ENCODE data around the gene HHAT.

The HHAT gene

DNA sequence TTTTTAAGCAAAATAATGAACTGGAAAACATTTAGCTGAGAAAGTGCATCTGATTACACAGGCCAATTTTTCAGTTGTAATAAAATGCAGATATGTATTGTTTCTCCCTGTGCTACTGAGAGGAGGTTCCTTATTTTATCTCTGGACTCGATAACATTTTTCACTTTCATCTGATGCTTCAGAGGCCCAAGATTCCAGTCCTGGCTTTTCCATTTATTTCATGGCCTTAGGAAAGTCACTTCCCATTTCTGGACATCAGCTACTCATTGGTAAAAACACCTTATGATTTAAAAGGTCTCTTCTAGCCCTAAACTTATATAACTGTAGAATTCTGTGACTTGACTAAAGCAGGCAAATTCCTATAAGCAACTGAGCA lies 203.5 kb downstream of the HHAT start:
- DNase-seq (ENCODE audit: low read depth in 2 of 3, low spot score in 2 of 3), result no peak

DNA sequence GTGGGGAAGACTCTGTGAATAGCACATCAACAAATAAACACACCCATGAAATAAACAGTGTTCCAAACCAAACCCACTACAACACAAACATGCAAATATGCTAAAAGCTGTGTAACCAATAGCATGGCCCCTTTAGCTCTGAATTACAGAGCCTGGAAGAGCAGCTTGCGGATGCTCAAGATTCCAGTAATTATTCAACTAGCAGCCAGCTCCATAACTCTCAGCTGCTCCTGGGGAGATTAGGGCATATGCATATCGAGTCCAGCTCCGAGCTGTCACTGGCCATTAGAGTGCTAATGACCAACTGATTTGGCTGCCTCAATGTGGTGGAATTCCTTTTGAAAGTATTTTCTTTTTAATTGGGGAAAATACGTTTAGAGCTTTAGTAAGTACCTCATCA lies 207.1 kb downstream of the HHAT start:
- DNase-seq (ENCODE audit: low read depth in 2 of 3, low spot score in 2 of 3), result no peak

DNA sequence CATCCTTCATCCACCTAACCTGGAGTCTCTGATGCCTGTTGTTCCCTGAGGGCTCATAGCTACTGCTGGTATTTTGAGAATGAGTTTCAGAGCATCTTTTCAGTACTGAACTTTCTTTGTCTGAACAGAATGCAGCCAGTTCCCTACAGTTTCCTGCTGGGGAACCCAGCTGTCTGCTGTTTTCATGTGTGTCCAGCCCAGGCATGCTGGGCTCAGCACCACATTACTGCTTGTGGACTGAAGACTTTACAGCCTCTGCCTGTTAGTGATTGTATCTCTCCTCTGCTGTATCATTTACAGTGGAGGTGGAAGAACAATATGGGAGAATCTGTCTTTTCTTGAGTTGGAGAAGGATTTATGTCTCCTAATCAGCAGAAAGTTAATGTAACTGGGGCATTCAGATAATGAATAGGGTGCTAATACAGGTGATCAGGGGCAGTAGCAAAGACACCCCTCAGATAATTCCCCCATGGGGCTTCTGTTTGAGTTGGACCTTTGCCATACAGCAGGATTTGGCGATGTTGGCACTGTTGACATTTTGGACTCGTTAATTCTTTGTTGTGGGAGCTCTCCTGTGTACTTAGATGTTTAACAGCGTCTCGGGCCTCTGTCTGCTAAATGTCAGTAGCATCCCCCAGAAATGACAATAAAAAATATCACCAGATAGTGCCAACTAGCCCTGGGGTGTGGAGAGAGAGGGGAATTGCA lies 207.7 kb downstream of the HHAT start:
- DNase-seq (ENCODE audit: low read depth in 2 of 3, low spot score in 2 of 3), result no peak

DNA sequence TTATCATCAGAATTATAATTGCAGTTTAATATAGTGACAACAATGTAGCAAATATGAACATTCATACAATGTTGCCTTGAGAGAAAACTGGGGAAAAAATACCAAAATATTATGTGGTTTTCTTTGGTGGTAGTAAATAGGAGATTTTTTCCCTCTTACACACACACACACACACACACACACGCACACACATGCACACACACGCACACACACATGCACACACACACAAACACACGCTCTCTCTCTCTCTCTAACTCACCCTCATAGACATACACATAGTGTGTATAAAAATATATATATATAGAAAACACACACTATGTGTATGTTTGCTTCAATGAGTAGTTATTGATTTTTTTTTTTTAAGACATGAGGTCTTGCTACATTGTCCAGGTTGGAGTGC lies 211.6 kb downstream of the HHAT start:
- no peak for DNase-seq (ENCODE audit: low read depth in 2 of 3, low spot score in 2 of 3)

DNA sequence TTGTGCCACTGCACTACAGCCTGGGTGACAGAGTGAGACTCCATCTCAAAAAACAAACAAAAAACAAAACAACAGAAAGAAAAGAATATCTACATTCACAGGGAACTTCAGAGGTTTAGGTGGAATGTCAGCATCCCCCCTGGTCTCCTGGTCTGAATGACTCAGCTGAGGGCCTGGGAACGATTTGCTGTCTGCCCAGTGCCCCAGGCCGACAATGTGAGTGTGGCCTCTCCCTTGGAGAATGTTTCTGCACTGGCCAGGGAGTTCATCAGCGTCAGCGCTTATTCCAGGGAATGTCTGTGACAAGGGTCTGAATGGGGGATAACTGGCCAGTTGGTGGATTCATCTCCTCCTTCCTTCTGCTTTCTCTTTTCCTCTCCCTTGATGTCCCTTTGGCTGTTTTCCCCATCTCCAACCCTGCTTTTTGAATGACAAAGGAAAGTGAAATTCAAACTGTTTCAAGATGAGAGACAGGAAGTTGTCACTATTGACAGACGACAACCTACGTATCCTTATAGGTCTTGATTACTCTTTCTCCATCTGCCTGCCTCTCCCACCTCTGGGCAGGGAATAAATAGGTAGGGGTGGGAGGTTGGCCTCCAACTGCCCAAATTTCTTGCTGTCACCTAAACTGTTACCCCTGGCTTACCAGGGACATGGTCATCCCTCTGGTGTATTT lies 213.1 kb downstream of the HHAT start:
- DNase-seq (ENCODE audit: low read depth in 2 of 3, low spot score in 2 of 3), result no peak

DNA sequence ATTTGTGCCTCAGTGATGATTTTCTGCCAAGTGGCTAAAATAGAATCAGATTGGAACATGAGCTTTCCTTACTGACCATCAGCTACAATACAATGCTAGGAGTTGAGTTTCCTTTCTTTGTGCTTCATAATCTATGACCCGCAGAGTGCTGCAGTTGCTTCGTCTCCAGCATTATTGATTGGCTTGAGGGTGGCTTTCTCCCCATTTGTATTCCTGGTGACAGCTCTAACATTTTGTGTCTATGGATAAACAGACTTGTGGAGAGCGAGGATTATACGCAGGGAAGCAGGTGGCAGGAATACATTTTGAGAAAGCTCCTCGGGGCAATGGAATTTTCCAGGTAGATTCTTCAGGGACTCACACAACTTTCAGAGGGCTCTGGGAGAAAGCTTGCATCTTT lies 223.2 kb downstream of the HHAT start:
- DNase-seq (ENCODE audit: low read depth in 2 of 3, low spot score in 2 of 3), result no peak

DNA sequence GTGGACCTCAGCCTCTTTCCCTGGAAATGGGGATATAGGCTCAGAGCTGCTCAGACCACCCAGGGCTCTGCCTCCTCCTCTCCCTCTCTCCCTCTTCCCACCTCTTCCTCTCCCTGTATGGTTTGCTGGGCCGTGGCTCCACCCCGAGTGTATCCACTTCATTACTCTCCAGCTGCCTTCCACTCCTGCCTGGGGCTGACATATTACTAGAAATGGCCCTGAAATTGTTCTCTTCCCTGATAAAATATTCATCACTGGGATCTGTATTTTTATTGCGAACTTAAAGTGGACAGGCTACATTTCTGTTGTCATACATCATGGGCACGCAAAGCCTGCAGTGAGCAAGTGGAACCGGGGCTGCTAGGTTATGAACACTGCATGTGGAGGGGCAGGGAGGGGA lies 225.0 kb downstream of the HHAT start:
- no peak for DNase-seq (ENCODE audit: low read depth in 2 of 3, low spot score in 2 of 3)

DNA sequence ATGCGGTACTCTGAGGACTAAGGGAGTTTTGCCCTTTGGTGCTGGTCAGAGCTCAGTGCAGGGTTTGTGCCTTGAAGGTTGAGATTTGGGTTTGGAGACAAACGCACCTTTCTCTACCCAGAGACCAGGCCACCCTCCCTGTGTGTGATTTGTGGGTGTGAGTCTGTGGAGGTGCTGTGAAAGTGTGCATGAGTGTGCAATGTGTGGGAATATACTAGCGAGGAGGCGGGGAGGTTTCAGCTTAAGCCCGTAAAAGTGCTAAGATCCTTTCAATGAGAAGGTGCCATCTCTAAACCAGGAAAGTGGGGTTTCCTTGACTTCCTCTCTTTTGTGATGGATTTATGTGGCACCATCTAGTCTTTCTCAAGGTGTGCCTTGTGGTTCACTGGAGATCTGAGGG lies 225.7 kb downstream of the HHAT start:
- DNase-seq (ENCODE audit: low read depth in 2 of 3, low spot score in 2 of 3), result no peak

DNA sequence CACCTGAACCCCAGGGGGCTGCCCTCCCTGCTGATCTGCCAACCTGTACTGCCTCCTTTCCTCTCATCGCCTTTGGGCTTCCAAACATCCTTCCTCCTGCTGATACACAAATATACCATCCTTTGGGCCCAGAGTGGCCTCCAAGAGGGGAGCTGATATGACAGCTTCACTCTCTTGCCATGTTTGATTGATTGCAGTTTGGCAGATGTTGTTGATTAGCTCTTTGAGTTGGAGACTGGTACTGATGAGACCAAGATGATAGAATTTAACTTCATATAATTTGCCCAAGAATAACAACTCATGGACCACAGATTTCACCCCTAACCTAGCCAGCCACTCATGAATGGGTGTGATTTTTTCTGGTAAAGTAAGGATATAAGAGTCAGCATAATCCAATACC lies 227.8 kb downstream of the HHAT start:
- no peak for DNase-seq (ENCODE audit: low read depth in 2 of 3, low spot score in 2 of 3)

DNA sequence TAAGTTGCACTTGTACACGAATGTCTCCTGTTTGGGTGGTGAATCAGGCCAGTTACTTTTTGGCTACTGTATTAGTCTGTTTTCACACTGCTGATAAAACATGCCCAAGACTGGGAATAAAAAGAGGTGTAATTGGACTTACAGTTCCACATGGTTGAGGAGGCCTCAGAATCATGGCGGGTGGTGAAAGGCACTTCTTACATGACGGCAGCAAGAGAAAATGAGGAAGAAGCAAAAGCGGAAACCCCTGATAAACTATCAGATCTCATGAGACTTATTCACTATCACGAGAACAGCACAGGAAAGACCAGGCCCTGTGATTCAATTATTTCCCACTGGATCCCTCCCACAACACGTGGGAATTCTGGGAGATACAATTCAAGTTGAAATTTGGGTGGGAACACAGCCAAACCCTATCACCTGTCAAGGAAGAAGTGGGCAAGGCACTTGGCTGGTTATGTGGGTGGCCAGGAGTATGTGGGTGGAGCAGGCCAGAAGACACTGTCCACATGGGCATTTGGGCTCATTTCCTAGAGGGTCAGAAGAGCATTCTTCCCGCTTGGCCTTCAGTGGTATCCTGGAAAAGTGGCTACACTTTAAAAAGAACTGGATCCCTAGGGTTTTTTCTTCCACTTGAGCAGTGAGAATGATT lies 228.8 kb downstream of the HHAT start:
- DNase-seq (ENCODE audit: low read depth in 2 of 3, low spot score in 2 of 3), result no peak

DNA sequence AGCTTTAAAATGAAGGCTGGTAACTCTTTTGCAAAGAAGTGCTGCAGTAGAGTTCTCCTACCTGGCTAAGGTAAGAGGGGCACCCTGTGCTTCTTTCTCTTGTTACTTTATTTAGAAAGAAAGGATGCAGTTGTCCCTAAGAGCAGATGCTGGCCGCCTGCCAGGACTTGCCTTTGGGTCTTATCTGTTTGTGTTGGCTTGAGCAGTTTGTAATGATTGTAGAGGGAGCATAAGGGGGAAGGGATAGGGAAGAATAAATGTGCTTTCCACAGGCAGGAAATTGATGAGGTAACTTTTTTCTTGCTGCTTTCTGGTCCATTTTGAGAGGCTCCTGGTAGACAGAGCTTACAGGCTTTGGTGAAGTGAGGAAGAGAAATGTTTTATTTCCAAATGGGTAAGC lies 229.6 kb downstream of the HHAT start:
- DNase-seq (ENCODE audit: low read depth in 2 of 3, low spot score in 2 of 3), result no peak

DNA sequence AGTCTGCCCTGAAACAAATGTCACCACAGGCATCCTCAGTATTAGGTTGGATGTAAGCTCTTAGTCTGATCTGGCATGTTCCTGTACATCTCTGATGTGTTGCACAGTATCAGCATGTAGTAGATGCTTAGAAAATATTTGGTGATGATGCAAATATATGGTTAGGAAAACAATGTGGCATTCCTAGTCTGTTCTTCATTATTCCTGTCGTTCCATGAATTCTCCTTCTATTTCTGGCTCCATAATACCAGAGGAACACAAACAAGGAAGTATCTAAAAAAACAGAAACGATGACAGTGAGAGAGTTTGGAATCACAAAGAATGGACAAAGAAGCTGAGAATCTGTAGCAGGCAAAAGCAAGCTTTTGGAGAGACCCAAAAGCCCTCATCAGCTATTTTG lies 236.6 kb downstream of the HHAT start:
- DNase-seq (ENCODE audit: low read depth in 2 of 3, low spot score in 2 of 3), result no peak

DNA sequence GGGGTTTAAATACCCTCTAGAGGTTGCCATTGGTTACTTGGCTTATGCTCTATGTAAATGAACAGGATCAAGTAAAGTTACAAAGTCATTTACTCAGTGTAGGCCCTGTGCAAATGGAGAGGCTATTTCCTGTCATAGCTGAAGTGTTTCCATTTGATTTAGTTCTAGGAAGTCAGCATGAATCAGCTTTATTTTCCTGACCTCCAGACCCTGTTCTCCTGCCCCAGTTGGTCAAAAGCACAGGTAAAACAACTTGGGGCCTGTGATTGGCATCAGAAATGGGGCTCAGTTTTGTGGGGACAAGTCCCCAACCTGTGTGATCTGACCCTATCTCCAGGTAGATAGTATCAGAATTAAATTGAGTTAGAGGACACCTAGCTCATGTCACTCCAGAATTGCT lies 239.9 kb downstream of the HHAT start:
- no peak for DNase-seq (ENCODE audit: low read depth in 2 of 3, low spot score in 2 of 3)

DNA sequence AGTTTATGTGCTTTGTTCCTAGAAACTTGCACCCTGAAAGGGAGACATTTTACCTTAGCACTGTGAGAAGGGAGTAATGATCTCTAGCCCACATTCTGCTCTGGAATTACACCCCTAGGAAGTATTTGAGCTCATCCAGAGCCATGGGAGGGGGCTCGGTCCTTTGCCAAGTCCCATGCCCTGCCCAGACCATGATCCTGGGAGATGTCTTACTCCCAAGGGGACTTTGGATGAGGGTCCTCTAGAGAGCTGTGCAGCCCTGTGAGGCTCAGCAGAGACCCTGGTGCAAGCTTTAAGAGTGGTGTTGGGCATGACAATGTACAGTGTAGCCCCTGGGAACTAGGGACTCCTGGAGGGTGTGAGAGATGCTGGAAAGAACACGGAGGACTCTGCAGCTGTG lies 241.4 kb downstream of the HHAT start:
- no peak for DNase-seq (ENCODE audit: low read depth in 2 of 3, low spot score in 2 of 3)

DNA sequence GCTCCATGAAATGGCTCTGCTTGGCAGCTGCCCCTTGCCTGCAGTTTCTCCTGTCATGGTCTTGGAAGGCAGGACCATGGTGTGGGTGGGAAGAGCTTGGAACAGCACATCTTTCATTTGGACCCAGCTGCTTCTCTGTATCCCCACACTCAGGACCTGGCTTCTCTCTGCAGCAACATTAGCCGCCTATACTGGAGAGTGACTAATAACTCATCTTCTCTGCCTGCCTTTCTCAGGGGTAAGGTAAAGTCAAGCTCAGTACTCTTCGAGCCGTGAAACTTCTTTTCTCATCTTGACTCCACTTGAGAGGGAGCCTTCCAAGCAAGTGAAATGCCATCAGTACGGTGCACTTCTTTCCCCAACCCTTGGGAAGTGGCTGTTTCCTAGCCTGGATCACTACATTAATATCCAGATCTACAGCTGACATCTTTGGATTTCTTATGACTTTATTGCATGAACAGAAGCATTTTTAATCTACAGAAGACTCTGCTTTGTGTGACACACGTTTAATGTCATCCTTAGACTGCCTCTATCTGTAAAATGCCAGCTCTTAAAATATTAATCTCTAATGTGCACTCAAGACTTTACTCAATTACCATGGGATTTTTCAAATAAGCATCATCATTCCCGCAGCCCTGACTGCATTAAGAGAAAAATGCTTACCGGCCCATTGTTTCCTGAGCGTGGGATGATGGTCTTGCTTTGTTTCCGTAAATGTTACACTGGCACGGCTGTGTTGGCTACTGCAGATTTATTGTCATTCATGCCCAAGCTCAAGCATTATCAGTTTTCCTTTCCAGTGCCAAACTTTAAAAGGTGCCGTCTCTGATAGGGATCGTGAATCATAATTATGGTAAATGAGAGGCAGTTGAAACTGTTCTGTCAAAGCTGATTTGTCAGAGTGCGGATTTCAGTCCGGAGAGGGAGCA lies 242.9 kb downstream of the HHAT start:
- no peak for DNase-seq (ENCODE audit: low read depth in 2 of 3, low spot score in 2 of 3)

DNA sequence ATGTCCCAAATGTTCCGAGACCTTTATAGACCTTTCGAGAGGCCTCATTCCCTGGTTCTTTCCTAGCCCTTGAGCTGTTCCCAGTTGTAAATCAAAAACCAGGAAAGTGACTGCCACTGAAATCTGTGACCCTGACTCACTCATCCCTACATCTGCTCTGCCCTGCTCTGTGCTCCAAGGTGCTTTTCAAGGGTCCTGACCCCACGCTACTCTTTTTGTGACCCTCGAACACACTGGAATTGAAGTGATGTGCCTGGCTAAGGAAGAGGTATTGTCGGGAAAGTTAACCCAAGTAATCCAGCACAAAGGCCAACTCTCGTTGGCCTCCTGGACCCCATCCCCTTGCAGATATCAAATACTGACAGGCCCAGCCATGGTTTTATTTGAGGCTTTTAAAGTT lies 244.4 kb downstream of the HHAT start:
- no peak for DNase-seq (ENCODE audit: low read depth in 2 of 3, low spot score in 2 of 3)

DNA sequence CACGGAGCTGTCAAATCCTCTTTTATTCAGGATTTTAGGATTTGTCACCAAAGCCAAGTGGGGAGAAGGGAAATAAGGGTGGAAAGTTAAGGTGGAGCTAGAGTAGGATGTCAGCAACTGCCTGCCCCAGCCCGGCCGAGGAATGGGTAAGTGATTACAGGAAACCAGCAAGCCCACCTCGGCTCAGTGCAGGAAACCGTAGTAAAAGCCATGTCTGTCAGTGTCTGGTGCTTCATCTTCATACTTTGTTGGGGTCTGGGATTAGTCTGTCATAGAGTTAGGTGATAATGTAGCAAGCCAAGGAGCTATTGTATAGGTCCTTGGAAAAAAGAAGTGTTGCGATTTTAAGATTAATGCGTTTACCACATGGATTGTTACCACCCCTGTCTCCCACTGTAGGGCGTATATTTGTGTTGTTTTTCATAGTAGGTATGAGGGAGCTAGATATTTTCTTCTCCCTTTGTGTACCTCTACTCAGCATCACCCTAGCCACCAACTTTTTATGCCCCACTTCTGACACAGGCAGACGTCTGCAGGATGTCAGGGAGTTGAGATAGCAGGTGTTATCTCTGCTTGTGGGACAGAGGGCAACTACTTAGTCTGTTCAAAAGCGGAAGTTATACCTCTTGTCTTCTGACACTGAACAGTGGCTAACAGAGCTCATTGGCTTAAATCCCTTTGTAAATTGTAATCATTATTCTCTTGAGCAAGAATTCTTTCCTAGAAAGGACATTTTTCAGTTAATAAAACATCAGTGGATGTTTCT lies 253.7 kb downstream of the HHAT start:
- DNase-seq (ENCODE audit: low read depth in 2 of 3, low spot score in 2 of 3), result no peak

DNA sequence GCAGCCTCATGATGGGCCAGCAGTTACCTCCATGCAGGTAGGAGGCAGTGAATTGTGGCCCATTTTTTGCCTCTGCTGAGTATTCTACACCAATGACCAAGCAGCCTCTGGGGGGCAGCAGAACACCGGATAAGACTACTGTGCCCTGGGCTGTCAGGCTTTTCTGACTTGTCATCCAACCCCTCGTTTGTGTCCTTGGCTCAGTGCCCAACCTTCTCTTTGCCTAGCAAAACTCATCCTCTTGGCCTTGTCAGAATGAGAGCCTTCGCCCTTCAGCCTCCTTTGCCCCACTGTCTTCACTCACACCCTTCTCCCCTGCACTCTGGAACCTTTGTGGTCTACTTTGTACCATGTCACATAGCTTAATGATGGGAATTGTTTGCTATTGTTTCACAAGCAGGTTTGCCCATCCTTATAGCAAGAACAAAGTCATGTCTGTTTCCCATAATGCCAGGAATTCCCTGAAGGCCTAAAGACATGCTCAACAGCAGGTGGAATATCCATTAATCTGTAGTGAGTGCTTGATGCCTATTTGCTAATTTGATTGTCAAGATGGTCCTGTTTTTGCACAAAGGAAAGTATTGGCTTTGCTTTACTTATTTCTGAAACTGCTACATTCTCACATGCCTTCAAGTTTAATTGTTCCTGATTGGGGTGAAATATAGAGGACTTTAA lies 255.9 kb downstream of the HHAT start:
- peak; percentile 23 to 56 (median 32) for DNase-seq (ENCODE audit: low read depth in 2 of 3, low spot score in 2 of 3)

DNA sequence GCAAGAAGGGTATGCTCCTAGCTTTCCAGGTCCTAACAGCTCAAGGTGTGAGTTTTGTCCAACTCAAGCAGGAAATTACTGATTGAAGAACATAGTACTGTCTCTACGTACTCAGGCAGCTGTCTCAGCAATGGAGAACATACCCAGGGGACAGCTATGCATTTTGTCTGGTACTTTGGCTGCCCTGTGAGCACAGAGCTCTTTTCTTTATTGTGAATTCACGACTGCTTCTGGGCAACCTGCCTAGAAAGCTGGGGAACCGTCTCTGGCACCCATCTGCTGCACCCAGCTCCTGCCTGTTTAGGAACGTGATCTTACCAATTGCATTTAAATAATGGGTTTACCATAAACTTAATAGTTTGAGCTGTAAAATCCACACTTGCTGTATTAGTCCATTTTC lies 258.1 kb downstream of the HHAT start:
- no peak for DNase-seq (ENCODE audit: low read depth in 2 of 3, low spot score in 2 of 3)

DNA sequence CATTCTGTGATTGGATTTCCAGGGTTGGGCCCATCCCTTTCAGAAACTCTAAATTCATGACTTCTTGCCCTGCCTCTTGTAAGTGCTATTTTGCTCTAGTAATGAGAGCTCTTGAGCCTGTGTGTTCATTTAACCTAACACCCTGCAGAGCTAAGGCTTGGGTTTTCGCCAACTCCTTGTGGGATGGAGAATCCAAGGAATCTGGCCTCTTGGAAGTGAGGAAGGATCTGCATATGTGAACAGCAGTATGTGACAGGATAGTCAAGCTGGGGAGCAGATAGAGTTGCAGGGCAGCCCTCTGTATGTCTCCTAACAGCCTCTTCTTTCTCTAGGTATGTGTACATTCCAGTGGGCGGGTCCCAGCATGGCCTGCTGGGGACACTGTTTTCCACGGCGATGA lies 258.9 kb downstream of the HHAT start:
- DNase-seq (ENCODE audit: low read depth in 2 of 3, low spot score in 2 of 3), result no peak

Data from activated CD8-positive, alpha-beta memory T cell treated with anti-CD3 and anti-CD28 coated beads for 48 hours (primary cell).